DMS 273 treated with DMSO at 0.1 percent for 48 hours (cell line): Measurements from ENCODE around the gene SGPP2.

Experiments
- DNase-seq: peaks from one replicate; lab custom pipeline; 2025; lab: John Stamatoyannopoulos, UW

The SGPP2 gene

DNA sequence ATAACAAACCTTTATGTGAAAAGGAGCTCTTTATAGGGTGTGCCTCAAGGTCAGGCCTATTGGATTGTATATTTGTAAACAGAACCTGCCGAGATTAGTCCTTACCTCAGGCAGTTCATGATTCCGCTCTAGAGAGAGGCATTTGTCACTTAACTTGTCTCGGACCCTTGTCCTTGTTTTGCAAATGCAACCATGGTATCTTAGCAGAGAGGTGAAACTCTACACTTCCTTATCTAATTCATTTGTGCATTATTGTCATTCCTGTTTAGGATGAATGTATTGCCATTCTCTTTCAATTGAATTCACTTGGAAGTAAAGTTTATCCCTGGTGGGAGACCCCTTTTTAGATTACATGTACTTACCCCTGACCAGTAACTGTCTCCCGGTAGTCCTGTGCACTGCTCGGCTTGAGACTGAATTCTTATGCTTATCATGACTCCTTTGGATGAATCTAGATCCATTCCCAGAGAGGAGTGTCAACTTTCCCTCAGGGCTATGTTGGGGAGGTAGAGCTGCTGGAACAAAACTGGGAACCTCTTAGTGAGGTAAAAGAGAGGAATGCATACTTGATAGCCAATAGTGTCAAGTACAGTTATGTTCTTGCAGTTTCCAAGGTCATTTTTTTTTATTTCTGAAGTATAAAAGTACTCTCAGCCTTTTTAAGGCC lies 46.6 kb downstream of the SGPP2 start:
- no peak for DNase-seq

DNA sequence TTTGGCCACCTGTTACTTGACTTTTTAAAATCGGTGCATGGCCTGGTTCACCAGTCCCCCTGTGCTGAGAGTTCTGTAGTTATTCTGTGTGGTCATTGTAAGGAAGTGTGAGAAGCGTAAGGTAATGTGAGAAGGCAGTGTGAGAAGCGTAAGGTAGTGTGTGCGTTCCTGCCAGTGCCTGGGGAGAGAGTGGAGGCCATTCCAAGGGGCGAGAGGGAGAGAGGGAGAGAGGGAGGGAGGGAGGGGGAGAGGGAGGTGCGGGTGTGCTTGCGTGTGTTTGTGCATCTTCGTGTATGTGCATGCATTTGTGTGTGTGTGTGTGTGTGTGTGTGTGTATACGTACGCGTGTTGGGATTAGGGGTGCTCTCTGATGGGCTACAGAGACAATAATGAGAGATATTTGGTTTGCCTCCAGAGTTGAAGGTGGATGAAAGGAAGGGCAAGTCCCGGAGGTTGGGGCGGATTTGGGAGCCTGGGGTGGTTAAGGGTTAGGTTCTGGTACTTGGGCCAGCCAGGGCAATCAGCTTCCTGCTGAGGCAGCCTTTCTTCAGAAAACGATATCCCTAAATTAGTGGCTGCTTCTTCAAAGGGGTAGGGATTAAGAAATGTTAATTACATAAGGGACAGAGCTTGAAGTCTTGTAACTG lies 53.7 kb downstream of the SGPP2 start:
- no peak for DNase-seq

DNA sequence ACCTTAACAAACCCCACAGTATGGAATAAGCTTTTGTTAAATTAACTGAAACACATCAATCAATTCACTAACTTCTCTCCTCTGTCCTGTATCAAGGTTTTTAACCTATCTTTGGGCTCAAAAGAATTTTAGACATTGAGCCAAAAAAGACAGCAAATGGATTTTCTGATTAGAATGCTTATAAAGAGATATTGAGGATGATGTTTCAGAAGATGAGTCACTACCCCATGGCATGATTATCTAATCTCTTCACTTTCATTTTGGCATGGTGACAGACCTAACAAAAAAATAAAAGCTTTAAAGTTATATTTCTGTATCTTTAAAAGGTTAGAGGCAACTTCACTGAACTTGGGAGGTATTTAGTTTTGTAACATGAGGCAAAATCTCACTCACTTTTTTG lies 55.5 kb downstream of the SGPP2 start:
- no peak for DNase-seq

DNA sequence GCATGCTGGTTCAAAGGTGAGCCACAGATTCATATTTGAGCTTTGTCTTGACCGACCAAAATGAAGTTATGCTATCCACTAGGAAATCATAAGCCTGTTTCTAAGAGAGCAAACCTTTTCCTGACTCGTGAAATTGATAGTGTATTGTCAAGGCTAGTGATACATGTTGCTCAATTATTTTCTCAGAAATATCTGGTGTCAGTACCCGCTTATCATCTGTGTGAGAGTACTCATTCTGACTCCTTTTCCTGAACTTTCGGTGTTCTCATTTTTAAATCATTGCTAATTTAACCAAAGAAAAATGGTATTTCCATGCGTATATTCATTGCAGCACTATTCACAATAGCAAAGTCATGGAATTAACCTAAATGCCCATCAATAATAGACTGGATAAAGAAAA lies 56.2 kb downstream of the SGPP2 start:
- no peak for DNase-seq

DNA sequence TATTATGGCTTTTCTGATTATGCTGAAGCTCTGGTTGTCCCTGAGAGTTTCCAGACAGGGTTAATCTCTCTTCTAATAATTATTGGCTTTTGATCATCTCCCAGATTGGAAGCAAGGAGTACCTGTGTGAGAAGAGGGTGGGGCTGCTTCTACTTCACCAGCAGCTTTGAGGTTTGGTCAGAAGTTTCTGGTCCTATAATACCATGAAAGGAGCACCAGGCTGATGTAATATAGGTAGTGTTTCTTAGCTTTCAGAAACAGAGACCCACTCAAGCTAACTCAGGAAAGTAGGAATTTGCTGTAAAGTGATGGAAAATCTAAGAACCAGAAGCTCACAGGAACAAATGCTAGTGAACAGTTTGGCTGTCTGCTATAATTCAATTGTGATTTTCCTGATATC lies 57.6 kb downstream of the SGPP2 start:
- no peak for DNase-seq

DNA sequence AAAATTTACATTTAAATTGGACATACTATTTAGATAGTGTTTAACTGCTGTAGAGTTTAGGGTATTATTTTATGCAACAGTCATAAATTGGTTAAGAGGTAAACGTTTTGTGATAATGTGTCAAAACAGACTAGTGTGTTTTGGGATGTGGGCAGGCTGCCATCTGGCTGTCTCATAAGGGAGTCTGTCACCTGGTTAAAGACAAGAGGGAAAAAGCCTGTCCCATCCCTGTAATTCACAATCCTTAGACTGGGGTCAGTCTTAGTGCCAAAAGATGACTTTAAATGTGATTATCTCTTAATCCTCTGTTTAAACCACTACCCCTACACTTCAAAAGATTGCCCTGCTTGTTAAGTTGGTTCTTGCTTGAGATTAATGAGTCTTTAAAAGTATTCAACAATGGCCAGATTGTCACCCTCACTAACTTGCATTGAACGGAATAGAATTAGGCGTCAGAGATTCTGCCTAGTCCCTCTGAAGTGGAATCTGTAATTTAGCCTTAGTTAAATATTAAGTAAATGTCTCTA lies 59.2 kb downstream of the SGPP2 start:
- DNase-seq, result peak; percentile 23

DNA sequence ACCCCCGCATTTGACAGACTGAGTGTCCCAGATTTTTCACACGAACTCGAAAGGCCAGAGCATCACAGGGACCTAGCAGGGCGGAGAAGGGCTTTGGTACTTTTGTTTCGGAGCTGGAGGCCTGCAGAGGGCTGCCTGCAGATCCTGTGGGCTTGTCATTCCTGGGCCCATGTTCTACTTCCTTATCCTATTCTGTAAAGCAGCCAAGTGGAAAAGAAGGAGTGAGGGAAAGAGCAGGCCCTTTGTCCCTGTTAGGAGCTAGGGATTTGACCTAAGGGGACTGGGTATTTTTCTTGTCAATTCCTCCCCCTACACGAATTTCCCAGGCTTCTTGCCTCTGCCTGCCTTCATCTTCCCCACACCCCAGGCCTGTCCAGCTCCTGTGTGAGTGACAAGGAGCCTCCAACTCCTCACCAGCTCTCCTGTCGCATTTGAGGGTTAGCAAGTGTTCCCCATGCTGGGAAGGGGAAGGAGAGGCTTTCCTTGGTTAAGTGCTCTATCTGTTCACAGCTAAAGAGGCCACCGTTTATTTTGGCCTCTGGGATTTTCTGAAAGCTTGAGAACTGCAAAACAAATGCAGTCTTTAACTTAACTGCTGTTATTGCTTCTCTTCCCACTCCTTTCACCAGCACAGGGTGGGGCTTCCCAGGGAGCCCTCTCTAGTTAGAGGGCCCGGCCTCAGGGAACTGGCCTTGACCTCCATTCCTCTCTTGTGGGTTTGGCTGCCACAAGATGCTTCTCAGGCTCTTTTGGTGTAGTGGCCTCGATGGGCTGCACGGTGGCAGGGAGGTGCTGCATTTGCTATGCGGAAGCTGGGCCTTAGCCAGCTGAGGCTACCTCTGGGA lies 61.2 kb downstream of the SGPP2 start:
- no peak for DNase-seq

DNA sequence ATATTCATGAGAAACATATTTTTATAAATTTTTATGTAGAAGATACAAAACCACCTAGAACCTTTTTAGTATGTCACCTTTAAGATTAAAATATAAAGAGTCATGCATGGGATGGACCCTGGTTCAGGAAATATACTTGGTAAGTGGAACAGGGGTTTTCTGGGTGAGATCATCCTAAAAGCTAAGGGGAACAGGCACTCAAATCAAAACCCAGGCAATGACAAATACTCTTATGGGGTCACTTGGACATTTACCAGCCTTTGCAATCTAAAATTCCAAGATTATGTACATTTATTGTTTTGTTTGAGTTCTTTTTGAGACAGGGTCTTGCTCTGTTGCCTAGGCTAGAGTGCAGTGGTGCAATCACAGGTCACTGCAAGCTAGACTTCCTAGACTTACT lies 65.8 kb downstream of the SGPP2 start:
- no peak for DNase-seq

DNA sequence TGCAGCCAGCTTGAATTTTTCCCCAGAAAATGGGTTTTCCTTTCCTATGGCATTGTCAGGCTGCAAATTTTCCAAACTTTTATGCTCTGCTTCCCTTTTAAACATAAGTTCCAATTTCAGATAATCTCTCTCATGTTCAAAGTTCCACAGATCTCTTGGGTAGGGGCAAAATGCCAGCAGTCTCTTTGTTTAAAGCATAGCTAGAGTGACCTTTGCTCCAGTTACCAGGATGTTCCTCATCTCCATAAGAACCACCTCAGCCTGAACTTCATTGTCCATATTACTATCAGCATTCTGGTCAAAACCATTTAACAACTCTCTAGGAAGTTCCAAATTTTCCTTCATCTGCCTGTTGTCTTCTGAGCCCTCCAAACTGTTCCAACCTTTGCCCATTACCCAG lies 68.3 kb downstream of the SGPP2 start:
- no peak for DNase-seq

DNA sequence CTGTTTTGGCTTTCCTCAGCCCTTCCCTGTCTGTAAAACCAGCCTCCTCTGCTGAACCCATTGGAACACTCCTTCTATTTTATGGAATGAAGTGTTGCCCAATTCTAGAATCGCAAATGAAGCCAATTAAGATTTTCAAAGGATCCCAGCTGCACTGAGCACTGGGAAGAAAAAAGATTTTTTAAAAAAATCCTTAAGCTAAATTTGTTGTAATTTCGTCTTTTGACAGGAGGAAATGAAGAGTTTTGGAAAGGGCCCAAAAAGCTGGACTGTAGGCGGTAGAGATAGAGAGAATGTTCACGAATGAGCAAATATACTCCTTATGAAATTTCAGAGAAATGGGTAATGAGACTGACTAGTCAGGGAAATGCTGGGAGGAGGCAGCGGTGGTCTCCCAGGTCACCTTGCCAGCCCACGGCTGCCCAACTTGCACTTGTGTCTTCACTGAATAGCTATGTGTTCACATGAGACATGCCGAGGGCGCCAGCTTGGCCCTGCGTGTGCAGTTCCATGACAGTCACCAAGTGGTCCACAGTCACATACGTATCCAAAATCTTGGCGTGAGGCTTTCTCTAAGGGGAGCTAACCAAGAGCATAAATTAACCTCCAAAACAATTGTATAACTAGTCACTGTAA lies 69.9 kb downstream of the SGPP2 start:
- no peak for DNase-seq

DNA sequence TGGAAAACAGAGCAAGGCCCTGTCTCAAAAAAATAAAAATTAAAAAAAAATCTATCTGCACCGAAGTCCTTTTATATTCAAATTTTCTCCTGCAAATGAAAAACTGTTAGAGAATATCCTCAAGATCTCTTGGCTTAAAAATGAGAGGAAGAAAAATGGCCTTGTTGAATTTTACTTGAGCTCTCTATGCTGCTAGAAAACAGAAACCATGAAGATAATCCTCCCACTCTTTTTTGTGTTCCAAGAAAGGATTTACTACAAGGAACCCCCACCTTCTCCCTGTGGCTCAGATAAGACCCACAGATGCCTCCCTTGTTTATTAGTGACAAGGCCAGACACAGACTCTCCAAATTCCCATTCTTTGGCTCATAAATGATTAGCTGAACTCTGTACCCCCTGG lies 71.0 kb downstream of the SGPP2 start:
- DNase-seq, result no peak

DNA sequence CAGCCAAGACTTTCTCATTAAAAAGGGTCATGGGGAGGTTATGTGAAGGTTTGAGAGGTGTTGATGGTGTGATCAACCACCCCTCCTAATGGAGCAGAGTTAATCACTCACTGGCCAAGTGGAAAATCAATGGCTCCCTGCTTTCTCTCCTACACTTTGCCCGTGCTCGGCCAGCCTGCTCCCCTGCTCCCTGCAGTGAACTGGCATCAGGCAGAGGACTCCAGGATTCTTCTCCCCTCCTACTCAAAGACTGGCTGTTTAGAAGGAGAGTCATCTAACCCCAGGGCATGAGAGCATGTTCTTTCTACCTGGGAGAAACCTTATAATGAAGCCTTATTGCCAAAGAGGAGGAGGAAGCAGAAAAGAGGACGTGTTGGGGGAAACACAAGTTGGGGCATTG lies 74.9 kb downstream of the SGPP2 start:
- no peak for DNase-seq

DNA sequence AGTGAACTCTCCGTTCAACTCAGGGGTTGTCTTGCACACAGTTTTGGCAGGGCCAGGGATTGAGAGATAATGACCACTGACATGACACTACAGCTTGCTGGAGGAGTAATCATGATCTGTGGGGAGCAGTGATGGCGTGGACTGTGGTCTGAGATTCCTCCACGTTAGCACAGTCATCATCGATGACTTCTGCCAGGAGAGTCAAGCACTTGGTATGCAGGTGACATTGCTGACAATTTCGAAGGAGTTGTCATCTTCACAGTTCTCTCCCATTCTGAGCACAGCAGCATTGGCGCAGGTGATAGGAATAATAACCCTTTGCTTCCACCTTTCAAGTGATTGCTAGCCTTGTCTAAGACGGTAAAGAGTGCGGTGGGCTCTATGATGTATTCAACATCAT lies 79.8 kb downstream of the SGPP2 start:
- no peak for DNase-seq

DNA sequence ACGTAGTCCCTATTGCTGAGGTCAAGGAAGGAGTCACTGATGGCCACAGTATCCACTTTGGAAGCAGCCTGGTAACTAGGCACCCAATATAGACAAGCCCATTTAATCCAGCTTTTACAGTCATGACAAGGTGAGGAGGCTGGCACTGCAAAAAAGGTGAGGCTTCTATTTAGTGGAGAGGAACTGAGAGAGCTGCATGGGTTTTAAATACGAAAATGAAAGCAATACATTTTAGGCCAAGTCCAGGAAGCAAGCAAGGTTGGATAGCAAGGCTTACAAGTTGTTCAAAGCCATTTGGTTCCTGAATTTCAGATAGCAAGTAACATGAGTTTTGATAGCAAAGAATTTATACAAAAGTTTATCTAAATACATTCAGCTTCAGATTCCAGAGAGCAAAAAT lies 80.4 kb downstream of the SGPP2 start:
- no peak for DNase-seq

DNA sequence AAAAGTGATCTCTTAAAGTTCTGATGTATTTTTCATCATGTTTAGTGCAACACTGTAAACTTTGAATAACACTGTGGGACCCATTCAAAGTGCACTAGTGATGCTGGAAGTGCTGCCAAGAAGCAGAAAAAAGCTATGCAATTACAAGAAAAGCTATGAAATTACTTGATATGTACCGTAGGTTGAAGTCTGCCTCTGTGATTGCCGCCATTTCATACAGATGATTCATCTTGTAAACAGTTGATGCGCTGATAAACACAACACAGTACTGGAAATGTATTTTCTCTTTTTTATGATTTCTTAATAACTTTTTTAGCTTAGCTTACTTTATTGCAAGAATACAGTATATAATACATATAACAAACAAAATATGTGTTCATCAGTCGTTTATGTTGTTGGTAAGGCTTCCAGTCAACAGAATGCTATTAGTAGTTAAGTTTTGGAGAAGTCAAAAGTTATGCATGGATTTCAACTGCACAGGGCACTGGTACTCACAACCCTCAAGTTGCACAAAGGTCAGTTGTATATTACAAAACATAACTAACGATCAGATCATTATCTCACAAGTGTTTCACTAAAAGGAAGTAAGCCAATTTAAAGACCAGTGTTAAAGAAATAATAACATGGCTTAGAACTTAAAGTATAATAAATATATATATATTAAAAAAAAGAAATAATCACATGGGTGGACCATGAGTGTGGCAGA lies 82.0 kb downstream of the SGPP2 start:
- no peak for DNase-seq

DNA sequence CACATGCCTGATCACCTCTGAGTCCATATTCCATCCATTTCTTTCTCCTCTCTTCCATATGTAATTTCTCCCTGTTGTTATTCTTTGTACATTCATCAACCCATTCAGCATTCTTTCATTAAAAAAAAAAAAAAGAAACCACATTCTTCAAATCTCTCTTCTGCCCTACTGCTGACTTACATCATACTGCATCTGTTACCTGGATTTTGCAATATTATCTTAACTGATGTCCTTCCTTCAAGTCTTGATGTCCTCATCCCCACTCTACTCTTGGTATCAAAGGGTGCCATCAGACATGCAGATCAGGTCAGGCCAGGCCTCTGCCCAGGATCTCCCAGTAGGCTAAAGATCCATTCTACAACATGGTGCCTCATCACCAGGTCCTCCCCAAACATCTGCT lies 90.6 kb downstream of the SGPP2 start:
- DNase-seq, result no peak

DNA sequence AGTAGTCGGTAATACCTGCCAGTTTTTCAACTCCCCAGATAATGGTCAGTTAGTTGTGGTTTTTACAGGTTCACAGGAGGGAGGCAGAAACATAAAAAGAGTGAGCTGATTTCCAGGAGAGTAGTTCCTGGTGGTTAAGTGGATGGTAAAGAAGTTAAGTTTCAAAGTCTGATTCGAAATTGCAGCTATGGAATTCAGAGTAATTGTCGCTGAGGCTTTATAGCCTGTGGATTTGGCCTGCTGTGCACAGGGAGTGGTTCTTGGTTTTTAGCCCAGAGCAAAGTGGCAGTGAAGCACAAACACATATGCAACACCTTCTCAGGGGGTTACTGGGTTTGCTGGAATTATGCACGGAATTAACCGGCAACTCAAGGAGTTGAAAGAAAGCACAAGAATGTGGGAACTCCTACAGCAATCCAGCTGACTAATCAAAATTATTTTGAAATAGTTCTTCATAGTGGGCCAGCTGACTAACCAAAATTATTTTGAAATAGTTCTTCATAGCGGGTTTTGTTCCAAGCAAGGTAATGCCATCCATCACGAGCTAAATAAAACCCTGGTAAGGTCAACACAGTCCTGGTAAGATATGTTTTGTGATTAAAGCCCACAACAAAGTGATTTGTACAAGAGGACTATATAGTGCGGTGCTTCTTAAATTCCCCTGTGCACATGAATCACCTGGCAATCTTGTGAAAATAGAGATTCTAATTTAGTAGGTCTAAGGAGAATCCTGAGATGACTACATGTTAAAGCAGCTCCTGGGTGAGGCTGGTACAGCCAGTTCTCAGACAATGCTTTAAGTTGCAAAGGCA lies 94.4 kb downstream of the SGPP2 start:
- no peak for DNase-seq

DNA sequence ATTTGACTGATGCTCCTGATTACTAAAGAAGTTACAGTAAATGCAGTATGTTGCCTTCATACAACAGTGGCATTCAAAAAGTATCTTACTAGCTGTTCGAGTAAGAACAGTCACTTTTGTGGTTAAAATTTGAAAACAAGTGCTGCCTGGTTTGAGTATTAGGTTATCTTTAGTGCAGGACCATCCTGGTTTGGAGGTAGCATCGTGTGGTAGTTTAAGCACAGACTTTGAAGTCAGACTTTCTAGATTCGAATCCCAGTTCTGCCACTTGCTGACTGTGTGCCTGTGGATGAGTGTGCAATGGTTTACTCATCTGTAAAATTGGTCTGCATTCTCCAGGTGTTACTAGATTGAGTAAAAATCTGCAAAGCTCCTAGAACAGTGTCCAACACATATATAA lies 96.8 kb downstream of the SGPP2 start:
- no peak for DNase-seq

DNA sequence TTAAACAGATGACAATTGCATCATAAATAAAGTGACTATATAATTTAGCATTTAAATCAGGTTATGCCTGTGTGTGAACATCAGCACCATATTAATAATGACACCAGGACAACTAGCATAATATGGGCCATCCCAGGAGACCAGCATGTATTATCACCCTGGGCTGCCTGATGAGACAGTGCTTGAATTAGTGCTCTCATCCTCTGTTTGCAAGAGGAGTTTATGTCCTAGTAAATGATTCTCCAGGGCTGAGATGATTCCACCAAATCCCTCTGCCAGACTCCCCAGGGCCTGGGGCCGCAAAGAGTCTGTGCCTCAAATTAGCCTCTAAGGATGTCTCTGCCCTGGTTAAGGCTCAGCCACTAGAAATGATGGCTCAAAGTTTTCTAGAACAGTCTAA lies 97.7 kb downstream of the SGPP2 start:
- DNase-seq, result no peak

DNA sequence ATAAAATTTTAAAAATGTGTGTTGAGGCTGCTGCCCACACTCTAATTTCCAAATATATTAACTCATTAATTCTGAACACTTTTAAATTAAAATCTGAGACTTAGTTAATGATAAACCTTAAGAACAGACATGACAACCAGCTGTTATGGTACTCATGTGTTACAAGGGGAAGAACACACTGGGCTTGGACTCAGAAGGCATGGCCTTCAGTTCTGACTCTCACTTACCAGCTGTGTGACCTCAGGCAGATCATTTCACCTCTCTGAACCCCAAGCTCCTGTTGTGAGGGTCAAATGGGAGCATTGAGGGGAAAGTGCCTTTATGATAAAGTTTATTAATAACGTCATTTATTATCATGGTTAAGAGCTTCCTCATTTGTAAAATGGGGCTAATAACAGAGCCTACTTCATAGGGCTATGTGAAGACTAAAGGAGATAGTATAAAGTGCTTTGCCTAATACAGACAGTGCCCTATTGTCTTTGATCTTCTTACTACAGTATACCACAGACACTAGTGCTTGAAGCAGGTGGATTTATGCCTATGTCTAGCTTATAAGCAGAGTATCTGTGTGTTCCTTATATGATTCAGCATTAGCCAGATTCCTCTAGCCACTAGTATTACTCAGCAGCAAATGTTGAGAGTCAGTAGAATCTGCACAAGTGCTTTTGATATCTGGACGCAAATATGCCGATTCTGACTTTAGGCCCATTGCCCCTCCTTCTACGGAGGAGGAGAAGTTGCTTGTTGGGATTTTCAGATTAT lies 99.6 kb downstream of the SGPP2 start:
- no peak for DNase-seq
